HepG2 (cell line): ENCODE data around the gene TLCD3A. TPM values are rescaled to one million over a fixed set of nuclear protein-coding genes. Genes with fewer than 3 reads are reported as not detected.

ENCODE experiments used
- ARNT2 ChIP-seq: sonication (generic); formaldehyde crosslinking; IDR thresholded peaks from 2 replicates; pipeline ENCODE4 v1.8.0; 2022; ENCODE audit warnings: mild to moderate bottlenecking, low read depth, missing genetic modification reagents, moderate library complexity
- BCL3 ChIP-seq: sonication (generic); formaldehyde crosslinking; IDR thresholded peaks from 2 replicates; pipeline ENCODE4 v1.5.1; 2020; ENCODE audit warnings: mild to moderate bottlenecking, missing genetic modification reagents, moderate library complexity
- CBX1 ChIP-seq: IDR thresholded peaks from one replicate; pipeline ENCODE4 v1.6.1; 2016; ENCODE audit warnings: antibody characterized with exemption, low read depth
- MXD1 ChIP-seq: sonication (generic); formaldehyde crosslinking; IDR thresholded peaks from 2 replicates; pipeline ENCODE4 v1.4.0; 2020; ENCODE audit warnings: mild to moderate bottlenecking, missing genetic modification reagents
- MXD3 ChIP-seq: IDR thresholded peaks from 2 replicates; pipeline ENCODE4 v1.6.1; 2016; ENCODE audit warnings: mild to moderate bottlenecking, missing biosample characterization, missing genetic modification reagents
- MXD4 ChIP-seq: IDR thresholded peaks from 2 replicates; pipeline ENCODE4 v1.6.1; 2016; ENCODE audit warnings: mild to moderate bottlenecking, missing biosample characterization, missing genetic modification reagents
- MXI1 ChIP-seq: IDR thresholded peaks from 3 replicates; pipeline ENCODE4 v1.6.1; 2012; ENCODE audit warnings: low read depth, low read length, inconsistent platforms, borderline replicate concordance
- POLR2A ChIP-seq, 2 experiments: IDR thresholded peaks; 2 replicates each; pipeline ENCODE4 v1.6.1; 2011; ENCODE audit warnings: low read depth in 2 of 2, low read length in 2 of 2, mild to moderate bottlenecking in 1 of 2, moderate library complexity in 1 of 2; ENCODE audit not compliant: insufficient read depth in 1 of 2
- RFXAP ChIP-seq: sonication (generic); formaldehyde crosslinking; IDR thresholded peaks from 2 replicates; pipeline ENCODE4 v1.4.0; 2020; ENCODE audit warnings: missing genetic modification reagents, borderline replicate concordance
- SALL1 ChIP-seq: sonication (generic); formaldehyde crosslinking; IDR thresholded peaks from 2 replicates; pipeline ENCODE4 v1.8.0; 2022; ENCODE audit warnings: mild to moderate bottlenecking, missing genetic modification reagents
- SKIL ChIP-seq: sonication (generic); formaldehyde crosslinking; IDR thresholded peaks from 2 replicates; pipeline ENCODE4 v1.8.0; 2022; ENCODE audit warnings: missing genetic modification reagents, mild to moderate bottlenecking, moderate library complexity, borderline replicate concordance
- TARDBP ChIP-seq: sonication (generic); formaldehyde crosslinking; IDR thresholded peaks from 2 replicates; pipeline ENCODE4 v1.8.0; 2022; ENCODE audit warnings: mild to moderate bottlenecking, missing genetic modification reagents
- THYN1 ChIP-seq: sonication (generic); formaldehyde crosslinking; IDR thresholded peaks from 2 replicates; pipeline ENCODE4 v1.8.1; 2023; ENCODE audit warnings: low read depth, mild to moderate bottlenecking, moderate library complexity, missing genetic modification reagents, borderline replicate concordance
- ZBTB3 ChIP-seq: sonication (generic); formaldehyde crosslinking; IDR thresholded peaks from 2 replicates; pipeline ENCODE4 v1.4.0; 2020; ENCODE audit warnings: low read depth, mild to moderate bottlenecking, moderate library complexity, missing genetic modification reagents, borderline replicate concordance
- ZIK1 ChIP-seq: sonication (generic); formaldehyde crosslinking; IDR thresholded peaks from 2 replicates; pipeline ENCODE4 v1.5.0; 2020; ENCODE audit warnings: mild to moderate bottlenecking, low read depth, missing genetic modification reagents, borderline replicate concordance
- ZMAT3 ChIP-seq: sonication (generic); formaldehyde crosslinking; conservative IDR thresholded peaks from 2 replicates; pipeline ENCODE4 v1.7.0; 2021; ENCODE audit warnings: missing genetic modification reagents
- ZNF12 ChIP-seq: sonication (generic); formaldehyde crosslinking; IDR thresholded peaks from 2 replicates; pipeline ENCODE4 v1.5.0; 2020; ENCODE audit warnings: missing genetic modification reagents
- ZNF570 ChIP-seq: sonication (generic); formaldehyde crosslinking; IDR thresholded peaks from 2 replicates; pipeline ENCODE4 v1.4.0; 2020; ENCODE audit warnings: mild to moderate bottlenecking, missing genetic modification reagents, borderline replicate concordance
- ZNF598 ChIP-seq: sonication (generic); formaldehyde crosslinking; IDR thresholded peaks from 2 replicates; pipeline ENCODE4 v1.5.1; 2020; ENCODE audit warnings: mild to moderate bottlenecking, missing genetic modification reagents, borderline replicate concordance
- ZNF800 ChIP-seq: sonication (generic); formaldehyde crosslinking; IDR thresholded peaks from 2 replicates; pipeline ENCODE4 v1.4.0; 2020; ENCODE audit warnings: missing genetic modification reagents
- ZSCAN31 ChIP-seq: sonication (generic); formaldehyde crosslinking; IDR thresholded peaks from 2 replicates; pipeline ENCODE4 v1.5.0; 2020; ENCODE audit warnings: low read depth, mild to moderate bottlenecking, missing genetic modification reagents
- polyA plus RNA-seq, 8 experiments: library from polyadenylated mRNA; depleted of rRNA in 3 of 8; stranded (reverse) in 7 of 8; unstranded in 1 of 8; fragments of >200 nt; fragmentation: Illumina TruSeq in 4 of 8; extraction: Trizol in 4 of 8; gene quantifications; 2 replicates each; pipeline versions ENCODE4 v1.2.1 to v1.2.3, GENCODE V29; 2011 to 2016; ENCODE audit warnings: low read depth in 4 of 8, missing spikeins in 1 of 8, mixed read lengths in 1 of 8; ENCODE audit not compliant: insufficient read depth in 1 of 8
- total RNA-seq, 5 experiments: library from RNA; depleted of rRNA; stranded (reverse); fragments of >200 nt; fragmentation: Illumina TruSeq; extraction: Trizol; gene quantifications; 2 replicates each; pipeline ENCODE4 v1.2.3, GENCODE V29; 2016; ENCODE audit warnings: low read depth in 1 of 5

The TLCD3A gene
- total and polyA plus RNA-seq, 2 of the 13 experiments (the other 11 are each of a cell fraction or from before 2014, with no cell fraction given): 25.2 to 46.6 TPM

- TF ChIP-seq ZNF800 (CRISPR knock-in tag): peak; percentile 81; the same call in 1 of the 2 replicates
- no peak for TF ChIP-seq ZBTB3
- TF ChIP-seq ZMAT3 (CRISPR knock-in tag): no peak
- TF ChIP-seq ZNF570 (CRISPR knock-in tag): no peak
- TF ChIP-seq ZIK1 (CRISPR knock-in tag): no peak
- peak; percentile 27; the same call in 1 of the 2 replicates for TF ChIP-seq MXD1 (CRISPR knock-in tag)
- no peak for TF ChIP-seq ARNT2 (CRISPR knock-in tag)
- no peak for TF ChIP-seq TARDBP
- peak; percentile 51; the same call in 1 of the 2 replicates for TF ChIP-seq SALL1 (CRISPR knock-in tag)
- TF ChIP-seq SKIL (CRISPR knock-in tag): peak; percentile 34; the same call in 1 of the 2 replicates
- peak; percentile 30; the same call in 1 of the 2 replicates for TF ChIP-seq MXD3 (CRISPR knock-in tag)
- no peak for TF ChIP-seq MXI1
- 0 out of 2 replicates have a peak, but pooled peaks have one; percentile 28 for TF ChIP-seq RFXAP
- no peak for TF ChIP-seq BCL3
- 0 out of 2 replicates have a peak, but pooled peaks have one; percentile 14 for TF ChIP-seq ZNF598 (CRISPR knock-in tag)
- TF ChIP-seq THYN1 (CRISPR knock-in tag): no peak
- peak; percentile 50; the same call in 1 of the 2 replicates for TF ChIP-seq ZSCAN31 (CRISPR knock-in tag)
- TF ChIP-seq CBX1: no peak
- no peak for TF ChIP-seq MXD4 (CRISPR knock-in tag)
- TF ChIP-seq POLR2A (IDR thresholded peaks at IDR 0.05; ENCODE audit: insufficient read depth in 1 of 2, low read depth in 2 of 2, low read length in 2 of 2): peak in 1 of 2 experiments; percentile 1; a peak in 2 of 4 replicates
- no peak for TF ChIP-seq ZNF12 (CRISPR knock-in tag)
Measured at GRCh38 chr17:732902-733720, 715 bp downstream of the TLCD3A start (continued).
